H1 (cell line): ENCODE measurements around the gene HEPHL1. TPM values are rescaled to one million over a fixed set of nuclear protein-coding genes. Genes with fewer than 3 reads are reported as not detected.

Experiments
- CTCF ChIA-PET: fragments of 300-600 bp; sonication (Branson Sonifier 250); formaldehyde crosslinking; loops from one replicate; lab custom pipeline; 2021; ENCODE audit not compliant: partially characterized antibody; lab: Charles Lee
- POLR2A ChIA-PET: fragments of 300-600 bp; sonication (Branson Sonifier 250); formaldehyde crosslinking; loops from one replicate; lab custom pipeline; 2021; ENCODE audit warnings: inconsistent platforms; ENCODE audit not compliant: partially characterized antibody; lab: Charles Lee
- DNase-seq, 2 experiments: peaks; one replicate each; pipeline versions ENCODE4 v3.0.0 to v3.0.0-alpha.2; 2010 to 2022; ENCODE audit warnings: low spot score in 2 of 2, low read depth in 1 of 2, mixed read lengths in 1 of 2
- FAIRE-seq: peaks from 2 replicates; lab custom pipeline; 2011; peaks lifted over from hg19 to GRCh38; lab: Jason Lieb, UNC
- H2AFZ ChIP-seq: 2 replicates; pipeline ENCODE4 v1.8.1; 2012; ENCODE audit warnings: low read length, inconsistent platforms
- H2AK5ac ChIP-seq: 2 replicates; pipeline ENCODE4 v1.6.1; 2013; ENCODE audit warnings: low read depth, low read length
- H2BK120ac ChIP-seq: replicated peaks from 2 replicates; pipeline ENCODE3; 2013; ENCODE audit warnings: low read depth, low read length, inconsistent platforms
- H2BK12ac ChIP-seq: 2 replicates; pipeline ENCODE4 v1.6.1; 2013; ENCODE audit warnings: low read depth, low read length
- H2BK15ac ChIP-seq: 2 replicates; pipeline ENCODE4 v1.6.1; 2013; ENCODE audit warnings: low read length
- H2BK20ac ChIP-seq: 2 replicates; pipeline ENCODE4 v1.6.1; 2013; ENCODE audit warnings: low read length
- H2BK5ac ChIP-seq: 2 replicates; pipeline ENCODE4 v1.6.1; 2013; ENCODE audit warnings: low read depth, low read length
- H3K14ac ChIP-seq: 2 replicates; pipeline ENCODE4 v1.6.1; 2013; ENCODE audit warnings: inconsistent platforms; ENCODE audit not compliant: insufficient read length
- H3K18ac ChIP-seq: 2 replicates; pipeline ENCODE4 v1.6.1; 2013; ENCODE audit warnings: low read length; ENCODE audit errors: extremely low read depth
- H3K23ac ChIP-seq: 2 replicates; pipeline ENCODE4 v1.6.1; 2013; ENCODE audit warnings: inconsistent platforms; ENCODE audit not compliant: insufficient read length
- H3K23me2 ChIP-seq: 2 replicates; pipeline ENCODE4 v1.6.1; 2013; ENCODE audit warnings: low read depth, low read length
- H3K27ac ChIP-seq: 2 replicates; pipeline ENCODE4 v1.6.1; 2011; ENCODE audit warnings: low read depth, low read length, inconsistent platforms
- H3K27me3 ChIP-seq, 4 experiments: replicated peaks in 1 of 4; 1 replicate in 1 of 4; 2 replicates in 3 of 4; pipeline versions ENCODE4 v1.6.1 to v1.8.1; 2011 to 2013; ENCODE audit warnings: low read length in 3 of 4, mild to moderate bottlenecking in 3 of 4, inconsistent platforms in 2 of 4, mixed read lengths in 2 of 4, moderate library complexity in 1 of 4; ENCODE audit not compliant: control insufficient read depth in 3 of 4, insufficient read depth in 3 of 4; ENCODE audit errors: extremely low read depth in 1 of 4
- H3K36me3 ChIP-seq, 4 experiments: 2 replicates each; pipeline versions ENCODE4 v1.6.1 to v1.8.1; 2011 to 2013; ENCODE audit warnings: mild to moderate bottlenecking in 4 of 4, low read length in 3 of 4, moderate library complexity in 2 of 4, control low read depth in 1 of 4, inconsistent platforms in 1 of 4; ENCODE audit not compliant: insufficient read depth in 4 of 4, control insufficient read depth in 2 of 4
- H3K4ac ChIP-seq: replicated peaks from 2 replicates; pipeline ENCODE3; 2013; ENCODE audit warnings: low read length, low read depth, mixed read lengths, inconsistent platforms; ENCODE audit not compliant: insufficient read length
- H3K4me1 ChIP-seq, 4 experiments: replicated peaks in 1 of 4; 1 replicate in 1 of 4; 2 replicates in 3 of 4; pipeline versions ENCODE4 v1.6.1 to v1.8.1; 2011 to 2013; ENCODE audit warnings: low read length in 3 of 4, inconsistent platforms in 2 of 4, mixed read lengths in 1 of 4; ENCODE audit not compliant: insufficient read depth in 4 of 4, control insufficient read depth in 3 of 4
- H3K4me2 ChIP-seq, 2 experiments: 2 replicates each; pipeline versions ENCODE4 v1.6.1 to v1.8.1; 2011 to 2013; ENCODE audit warnings: low read depth in 2 of 2, low read length in 2 of 2, control low read depth in 1 of 2, inconsistent platforms in 1 of 2, mild to moderate bottlenecking in 1 of 2; ENCODE audit not compliant: insufficient read depth in 1 of 2
- H3K4me3 ChIP-seq, 4 experiments: fragments of 200-600, 300-600 bp in 1 of 4; sonication (generic), shearing (Covaris generic), sonication (Bioruptor Twin) in 1 of 4; 2 replicates each; pipeline versions ENCODE4 v1.5.1 to v1.8.1; 2011 to 2016; ENCODE audit warnings: low read length in 4 of 4, low read depth in 3 of 4, control low read depth in 2 of 4, inconsistent platforms in 2 of 4, mild to moderate bottlenecking in 2 of 4, mixed read lengths in 1 of 4, moderate library complexity in 1 of 4; ENCODE audit not compliant: insufficient read depth in 2 of 4; ENCODE audit errors: extremely low read depth in 1 of 4
- H3K56ac ChIP-seq: replicated peaks from 2 replicates; pipeline ENCODE3; 2013; ENCODE audit warnings: low read depth, mild to moderate bottlenecking, mixed read lengths, low read length, inconsistent platforms; ENCODE audit not compliant: insufficient read length
- H3K79me1 ChIP-seq: 2 replicates; pipeline ENCODE4 v1.6.1; 2013; ENCODE audit warnings: low read depth, low read length, control low read depth
- H3K79me2 ChIP-seq, 2 experiments: 2 replicates each; pipeline versions ENCODE4 v1.6.1 to v1.8.1; 2012 to 2013; ENCODE audit warnings: low read length in 2 of 2, mild to moderate bottlenecking in 2 of 2, inconsistent platforms in 1 of 2; ENCODE audit not compliant: insufficient read depth in 2 of 2, control insufficient read depth in 1 of 2
- H3K9ac ChIP-seq, 4 experiments: replicated peaks in 1 of 4; 1 replicate in 1 of 4; 2 replicates in 3 of 4; pipeline versions ENCODE4 v1.6.1 to v1.8.1; 2011 to 2013; ENCODE audit warnings: low read depth in 3 of 4, low read length in 3 of 4, control low read depth in 2 of 4, mild to moderate bottlenecking in 2 of 4, moderate library complexity in 2 of 4, inconsistent platforms in 1 of 4; ENCODE audit errors: extremely low read depth in 1 of 4
- H3K9me3 ChIP-seq, 2 experiments: 2 replicates each; pipeline versions ENCODE4 v1.6.1 to v1.8.1; 2012 to 2013; ENCODE audit warnings: mild to moderate bottlenecking in 2 of 2, moderate library complexity in 2 of 2, control low read depth in 1 of 2, inconsistent platforms in 1 of 2, low read depth in 1 of 2, low read length in 1 of 2, mixed read lengths in 1 of 2; ENCODE audit not compliant: insufficient read depth in 2 of 2
- H4K20me1 ChIP-seq, 2 experiments: replicated peaks in 1 of 2; 2 replicates each; pipeline versions ENCODE3 to v1.8.1; 2011 to 2013; ENCODE audit warnings: inconsistent platforms in 2 of 2, low read length in 2 of 2, mild to moderate bottlenecking in 1 of 2; ENCODE audit not compliant: insufficient read depth in 2 of 2, control insufficient read depth in 1 of 2
- H4K5ac ChIP-seq: 2 replicates; pipeline ENCODE4 v1.6.1; 2013; ENCODE audit warnings: low read length, low read depth, mixed read lengths, inconsistent platforms; ENCODE audit not compliant: insufficient read length
- H4K8ac ChIP-seq: 2 replicates; pipeline ENCODE4 v1.8.0; 2013; ENCODE audit warnings: mild to moderate bottlenecking, moderate library complexity, low read length, inconsistent platforms; ENCODE audit not compliant: insufficient read depth; ENCODE audit errors: extremely low read depth
- H4K91ac ChIP-seq: replicated peaks from 2 replicates; pipeline ENCODE3; 2013; ENCODE audit warnings: low read length, mixed read lengths, inconsistent platforms; ENCODE audit not compliant: insufficient read length
- E2F6 ChIP-seq: IDR thresholded peaks from 2 replicates; pipeline ENCODE4 v1.6.1; 2012; ENCODE audit warnings: inconsistent platforms
- GTF2F1 ChIP-seq: IDR thresholded peaks from 2 replicates; pipeline ENCODE4 v1.6.1; 2012; ENCODE audit warnings: low read depth, low read length, improper control_type of control experiment, borderline replicate concordance
- JUND ChIP-seq: IDR thresholded peaks from 2 replicates; pipeline ENCODE4 v1.6.1; 2011; ENCODE audit warnings: mild to moderate bottlenecking, improper control_type of control experiment, low read length
- POLR2AphosphoS5 ChIP-seq: IDR thresholded peaks from 2 replicates; pipeline ENCODE4 v1.6.1; 2011; ENCODE audit warnings: low read depth, low read length
- SIRT6 ChIP-seq: IDR thresholded peaks from one replicate; pipeline ENCODE4 v1.7.1; 2012; ENCODE audit warnings: low read length, inconsistent platforms
- TCF12 ChIP-seq: IDR thresholded peaks from 2 replicates; pipeline ENCODE4 v1.6.1; 2011; ENCODE audit warnings: low read depth, mild to moderate bottlenecking, low read length
- TEAD4 ChIP-seq: IDR thresholded peaks from 2 replicates; pipeline ENCODE4 v1.6.1; 2012; ENCODE audit warnings: low read depth, low read length, inconsistent platforms, mixed read lengths
- USF2 ChIP-seq: IDR thresholded peaks from 2 replicates; pipeline ENCODE4 v1.6.1; 2011; ENCODE audit warnings: low read length, improper control_type of control experiment
- YY1 ChIP-seq: IDR thresholded peaks from 2 replicates; pipeline ENCODE4 v1.6.1; 2011; ENCODE audit warnings: low read depth, mild to moderate bottlenecking, low read length
- WGBS, 2 experiments: shearing (Covaris generic) in 1 of 2; methylation state at CpG; one replicate each; pipeline versions ENCODE4 v1.1.6 to v1.1.7; 2013 to 2015; ENCODE audit warnings: low lambda C conversion rate in 2 of 2, mixed read lengths in 2 of 2, inconsistent platforms in 1 of 2, low coverage in 1 of 2, missing lambda C conversion rate in 1 of 2; ENCODE audit not compliant: insufficient replicate concordance in 2 of 2, insufficient coverage in 1 of 2, insufficient read length in 1 of 2; ENCODE audit errors: extremely low coverage in 1 of 2, missing lambda C conversion rate in 1 of 2; 5-methylcytosine and 5-hydroxymethylcytosine counted together
- polyA plus RNA-seq, 7 experiments: library from polyadenylated mRNA; depleted of rRNA in 3 of 7; stranded (reverse) in 5 of 7; unstranded in 2 of 7; fragments of >200 nt in 5 of 7; fragments of 200-250 nt in 2 of 7; gene quantifications; 1 replicate in 5 of 7; 2 replicates in 1 of 7; 4 replicates in 1 of 7; pipeline versions ENCODE4 v1.2.1 to v1.2.3, GENCODE V29; 2011 to 2013; ENCODE audit warnings: missing spikeins in 2 of 7, mixed read lengths in 2 of 7
- total RNA-seq: library from RNA; stranded (reverse); fragmentation: NEBNext Ultra II Directional; extraction: Animal tissue kit (Norgen Biotek cat#: 25700); gene quantifications from 2 replicates; pipeline ENCODE4 v1.2.1, GENCODE V29; 2021

The HEPHL1 gene
- total and polyA plus RNA-seq, 2 of the 8 experiments (the other 6 are each of a cell fraction or from before 2014, with no cell fraction given), result 0.09 to 0.11 TPM

GRCh38 chr11:94028436-94028835 lies 7.3 kb downstream of the HEPHL1 start:
- no peak overlapping the region for H3K18ac ChIP-seq
- ChIA-PET CTCF (interaction anchor here (0.9 kb wide), 1 partner anchor 156 kb away, joined by 3 read pairs; no protein-coding TSS in a partner anchor), POLR2A (interaction anchor here (0.5 kb wide), 1 partner anchor 482 kb away, joined by 3 read pairs; no protein-coding TSS in a partner anchor)
- no peak overlapping the region for H4K8ac ChIP-seq
- no peak overlapping the region for H2BK12ac ChIP-seq
- no peak overlapping the region for H2BK120ac ChIP-seq
- H3K4me1 ChIP-seq, result no peaks in the 10 kb centered on the region
- H3K9me3 ChIP-seq, result 0 out of 4 replicates have a peak, but pooled peaks cover 0 to 2% of the 10 kb centered on the region in 2 experiments
- no peaks in the 10 kb centered on the region for H4K20me1 ChIP-seq
- no peak overlapping the region for H2BK20ac ChIP-seq
- no peaks in the 10 kb centered on the region for H3K79me1 ChIP-seq
- no peak overlapping the region for H3K4me2 ChIP-seq
- H3K36me3 ChIP-seq, result no peaks in the 10 kb centered on the region
- no peak overlapping the region for H2AK5ac ChIP-seq
- no peak overlapping the region for H2BK15ac ChIP-seq
- 92% methylated on average over 2 of the region's 2 CpGs; no CpG with 5 or more reads in 1 of the 2 experiments for WGBS, 2 experiments
- H3K56ac ChIP-seq, result no peak overlapping the region
- FAIRE-seq (no peak), DNase-seq (no peak)
- no peak overlapping the region for H4K91ac ChIP-seq
- no peak overlapping the region for H3K4ac ChIP-seq
- H4K5ac ChIP-seq, result no peak overlapping the region
- H3K23me2 ChIP-seq, result no peaks in the 10 kb centered on the region; the same call in 1 of the 2 replicates
- no peak overlapping the region for H3K27ac ChIP-seq
- H3K9ac ChIP-seq, result no peak overlapping the region
- H3K4me3 ChIP-seq, result no peak overlapping the region
- H3K23ac ChIP-seq, result no peak overlapping the region
- H2BK5ac ChIP-seq, result no peak overlapping the region
- H2AFZ ChIP-seq, result no peak overlapping the region
- no peak overlapping the region for H3K14ac ChIP-seq
- no peaks in the 10 kb centered on the region; a peak in 1 of 7 replicates for H3K27me3 ChIP-seq
- H3K79me2 ChIP-seq, result no peaks in the 10 kb centered on the region
- TF ChIP-seq TCF12 (no peak), USF2 (no peak), SIRT6 (no peak), GTF2F1 (no peak), JUND (no peak), POLR2AphosphoS5 (no peak), E2F6 (no peak), YY1 (no peak), TEAD4 (no peak)
